ENCODE results near the gene CCL14.

Gene CCL14

DNA sequence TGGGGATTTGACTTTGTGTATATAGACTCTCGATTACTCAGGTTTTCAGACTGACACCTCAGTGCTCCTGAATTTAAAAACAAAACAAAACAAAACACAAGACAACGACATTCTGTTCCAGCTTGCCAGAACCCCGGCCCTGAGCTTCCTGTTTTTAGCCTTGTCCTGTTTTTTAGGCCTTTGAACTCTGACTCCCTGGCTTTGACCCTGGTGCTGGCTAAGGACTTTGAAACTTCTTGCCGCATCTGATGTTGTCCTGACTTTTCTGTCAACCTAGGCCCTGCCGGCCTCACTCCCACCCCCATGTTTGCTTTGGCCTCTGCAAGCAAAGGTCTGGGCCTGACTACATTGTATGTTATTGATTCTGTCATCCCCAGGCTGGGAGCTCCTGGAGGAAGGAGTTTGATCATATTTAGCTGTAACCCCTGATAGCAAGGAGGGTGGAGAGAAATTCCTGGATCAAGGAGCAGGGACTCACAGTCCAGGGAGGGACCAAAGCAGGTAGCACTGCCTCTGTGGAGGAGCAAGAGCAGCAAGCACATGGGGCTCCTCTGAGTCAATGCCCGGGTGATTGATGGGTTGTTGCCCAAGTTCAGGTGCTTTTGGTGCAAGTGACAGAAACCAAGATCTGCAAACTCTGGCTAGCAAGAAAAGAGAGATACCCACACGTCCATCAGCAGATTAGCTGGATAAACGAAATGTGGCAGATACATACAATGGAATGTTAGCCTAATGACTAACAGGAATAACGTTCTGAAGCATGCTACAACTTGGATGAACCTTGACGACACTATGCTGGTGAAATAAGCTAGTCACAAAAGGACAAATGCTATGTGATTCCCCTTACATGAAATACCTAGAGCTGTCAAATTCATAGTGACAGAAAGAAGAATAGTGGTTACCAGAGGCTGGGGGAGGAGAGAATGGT lies 12.9 kb downstream of the CCL14 start:
- H3K4me1 ChIP-seq (ENCODE audit: insufficient read depth, low read length), result no peaks in the 10 kb centered on the region

GRCh38 chr17:35972945-35973332 lies 13.6 kb downstream of the CCL14 start:
- Histone ChIP-seq H3K9ac (ENCODE audit: low read depth, low read length) (no peak overlapping the region), H3K4me1 (ENCODE audit: insufficient read depth, low read length) (no peaks in the 10 kb centered on the region), H3K9me3 (ENCODE audit: control insufficient read depth, insufficient read depth, low read length) (no peaks in the 10 kb centered on the region), H3K36me3 (ENCODE audit: insufficient read depth, low read length) (no peaks in the 10 kb centered on the region)

More for the DNA sequence above, 12.9 kb downstream of the CCL14 start:
- Histone ChIP-seq H3K36me3 (ENCODE audit: insufficient read depth, low read length) (no peaks in the 10 kb centered on the region), H3K9me3 (ENCODE audit: control insufficient read depth, insufficient read depth, low read length) (no peaks in the 10 kb centered on the region), H3K9ac (ENCODE audit: low read depth, low read length) (no peak overlapping the region)

- Histone ChIP-seq H3K9ac (ENCODE audit: low read depth, low read length) (no peak overlapping the region), H3K9me3 (ENCODE audit: control insufficient read depth, insufficient read depth, low read length) (no peaks in the 10 kb centered on the region), H3K36me3 (ENCODE audit: insufficient read depth, low read length) (no peaks in the 10 kb centered on the region), H3K4me1 (ENCODE audit: insufficient read depth, low read length) (no peaks in the 10 kb centered on the region)
Measured at GRCh38 chr17:35972535-35972934, 14.0 kb downstream of the CCL14 start.

DNA sequence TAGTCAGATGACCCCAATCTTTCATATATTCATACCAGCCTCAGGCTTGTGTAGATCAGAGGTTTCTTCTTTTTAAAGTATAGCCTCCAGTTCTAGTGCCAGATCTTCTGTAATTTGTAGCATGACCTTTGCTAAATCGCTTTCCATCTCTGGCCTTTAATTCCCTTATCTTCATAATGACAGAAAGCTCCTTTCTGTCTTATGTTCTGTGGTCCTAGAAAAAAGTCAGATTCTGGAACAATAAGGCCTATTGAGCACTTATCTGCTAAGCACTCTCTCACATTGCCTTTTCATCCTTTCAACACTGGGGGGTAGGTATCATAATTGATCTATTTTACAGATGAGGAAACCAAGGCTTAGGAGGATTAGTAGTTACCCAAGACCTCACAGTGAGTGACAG lies 14.5 kb downstream of the CCL14 start:
- Histone ChIP-seq H3K9ac (ENCODE audit: low read depth, low read length) (no peak overlapping the region), H3K9me3 (ENCODE audit: control insufficient read depth, insufficient read depth, low read length) (no peaks in the 10 kb centered on the region), H3K36me3 (ENCODE audit: insufficient read depth, low read length) (no peaks in the 10 kb centered on the region), H3K4me1 (ENCODE audit: insufficient read depth, low read length) (no peaks in the 10 kb centered on the region)

- no peak overlapping the region for H3K9ac ChIP-seq (ENCODE audit: low read depth, low read length)
- H3K4me1 ChIP-seq (ENCODE audit: insufficient read depth, low read length), result no peaks in the 10 kb centered on the region
Measured at GRCh38 chr17:35969558-35970380, 16.8 kb downstream of the CCL14 start.

DNA sequence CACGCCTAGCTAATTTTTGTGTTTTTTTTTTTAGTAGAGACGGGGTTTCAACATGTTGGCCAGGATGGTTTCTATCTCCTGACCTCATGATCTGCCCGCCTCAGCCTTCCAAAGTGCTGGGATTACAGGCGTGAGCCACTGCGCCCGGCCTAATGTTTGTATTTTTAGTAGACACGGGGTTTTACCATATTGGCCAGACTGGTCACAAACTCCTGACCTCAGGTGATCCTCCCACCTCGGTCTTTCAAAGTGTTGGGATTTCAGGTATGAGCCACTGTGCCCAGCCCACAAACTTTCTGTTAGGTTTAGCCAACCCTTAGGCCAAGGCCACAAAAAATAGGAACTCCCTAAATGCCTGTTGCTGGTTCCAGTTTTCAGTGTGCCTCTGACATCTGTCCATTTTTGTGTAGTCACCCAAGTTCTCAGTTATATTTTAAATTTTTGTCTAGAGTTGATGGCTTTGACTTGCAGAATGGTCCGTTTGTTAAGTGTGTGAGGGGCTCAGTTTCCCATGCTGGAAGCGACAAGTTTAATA lies 17.9 kb downstream of the CCL14 start:
- Histone ChIP-seq H3K9me3 (ENCODE audit: control insufficient read depth, insufficient read depth, low read length) (no peaks in the 10 kb centered on the region), H3K36me3 (ENCODE audit: insufficient read depth, low read length) (no peaks in the 10 kb centered on the region), H3K4me1 (ENCODE audit: insufficient read depth, low read length) (no peaks in the 10 kb centered on the region), H3K9ac (ENCODE audit: low read depth, low read length) (no peak overlapping the region)

More at GRCh38 chr17:35969558-35970380, 16.8 kb downstream of the CCL14 start:
- no peaks in the 10 kb centered on the region for H3K9me3 ChIP-seq (ENCODE audit: control insufficient read depth, insufficient read depth, low read length)
- H3K36me3 ChIP-seq (ENCODE audit: insufficient read depth, low read length), result no peaks in the 10 kb centered on the region

GRCh38 chr17:35965272-35965671 lies 21.3 kb downstream of the CCL14 start:
- Histone ChIP-seq H3K4me1 (ENCODE audit: insufficient read depth, low read length) (no peaks in the 10 kb centered on the region), H3K36me3 (ENCODE audit: insufficient read depth, low read length) (no peaks in the 10 kb centered on the region), H3K9ac (ENCODE audit: low read depth, low read length) (no peak overlapping the region), H3K9me3 (ENCODE audit: control insufficient read depth, insufficient read depth, low read length) (no peaks in the 10 kb centered on the region)

DNA sequence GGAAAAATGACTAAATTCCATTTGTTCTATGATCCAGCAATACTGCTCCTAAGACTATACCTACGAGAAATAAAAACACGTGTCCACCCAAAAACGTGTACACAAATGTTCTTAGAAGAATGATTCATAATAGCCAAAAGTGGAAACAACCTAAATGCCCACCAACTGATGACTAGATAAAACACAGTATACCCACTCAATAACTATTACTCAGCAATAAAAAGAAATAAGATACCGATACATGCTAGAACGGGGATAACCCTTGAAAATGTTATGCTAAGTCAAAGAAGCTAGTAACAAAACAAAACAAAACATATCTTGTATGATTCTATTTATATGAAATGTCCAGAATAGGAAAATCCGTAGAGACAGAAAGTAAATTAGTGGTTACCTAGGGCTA lies 22.9 kb downstream of the CCL14 start:
- H3K36me3 ChIP-seq (ENCODE audit: insufficient read depth, low read length), result no peaks in the 10 kb centered on the region
- H3K9me3 ChIP-seq (ENCODE audit: control insufficient read depth, insufficient read depth, low read length), result no peaks in the 10 kb centered on the region
- no peak overlapping the region for H3K9ac ChIP-seq (ENCODE audit: low read depth, low read length)

DNA sequence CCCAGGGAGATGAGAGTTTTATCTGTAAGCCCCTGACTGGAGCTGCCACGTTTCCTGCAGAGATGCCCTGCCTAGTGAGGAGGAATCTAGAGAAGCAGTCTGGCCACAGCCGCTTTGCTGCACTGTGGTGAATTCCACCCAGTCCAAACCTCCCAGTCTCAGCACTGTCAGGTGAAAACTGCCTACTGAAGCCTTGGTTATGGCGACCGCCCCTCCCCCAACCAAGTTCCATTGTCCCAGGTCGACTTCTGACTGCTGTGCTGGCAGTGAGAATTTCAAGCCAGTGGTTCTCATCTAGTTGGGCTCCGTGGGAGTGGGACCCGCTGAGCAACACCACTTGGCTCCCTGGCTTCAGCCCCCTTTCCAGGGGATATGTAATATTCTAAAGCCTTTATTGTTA lies 32.8 kb downstream of the CCL14 start:
- Histone ChIP-seq H3K4me1 (ENCODE audit: insufficient read depth, low read length) (no peaks in the 10 kb centered on the region; the same call in 1 of the 2 replicates), H3K36me3 (ENCODE audit: insufficient read depth, low read length) (no peaks in the 10 kb centered on the region), H3K9me3 (ENCODE audit: control insufficient read depth, insufficient read depth, low read length) (no peaks in the 10 kb centered on the region), H3K9ac (ENCODE audit: low read depth, low read length) (no peak overlapping the region)

More for the DNA sequence above, 22.9 kb downstream of the CCL14 start:
- H3K4me1 ChIP-seq (ENCODE audit: insufficient read depth, low read length), result no peaks in the 10 kb centered on the region

DNA sequence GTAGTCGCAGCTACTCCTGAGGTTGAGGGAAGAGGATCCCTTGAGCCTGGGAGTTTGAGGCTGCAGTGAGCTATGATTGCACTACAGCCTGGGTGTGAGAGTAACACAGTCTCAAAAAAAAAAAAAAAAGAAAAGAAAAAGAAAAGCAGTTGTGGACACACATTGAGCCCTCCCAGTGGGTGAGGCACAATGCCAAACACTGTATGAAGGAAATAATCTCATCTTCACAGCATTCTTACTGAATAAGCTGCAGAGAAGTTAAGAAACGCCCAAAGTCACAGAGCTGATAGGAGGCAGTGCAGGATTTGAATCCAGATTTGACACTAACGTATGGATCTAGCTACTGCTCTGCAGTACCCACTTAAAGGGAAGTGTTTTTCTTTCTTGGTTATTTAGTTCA lies 37.1 kb downstream of the CCL14 start:
- Histone ChIP-seq H3K36me3 (ENCODE audit: insufficient read depth, low read length) (no peaks in the 10 kb centered on the region), H3K4me1 (ENCODE audit: insufficient read depth, low read length) (no peaks in the 10 kb centered on the region; the same call in 1 of the 2 replicates), H3K9ac (ENCODE audit: low read depth, low read length) (no peak overlapping the region), H3K9me3 (ENCODE audit: control insufficient read depth, insufficient read depth, low read length) (no peaks in the 10 kb centered on the region)

GRCh38 chr17:35948092-35948491 lies 38.4 kb downstream of the CCL14 start:
- Histone ChIP-seq H3K9ac (ENCODE audit: low read depth, low read length) (no peak overlapping the region), H3K36me3 (ENCODE audit: insufficient read depth, low read length) (no peaks in the 10 kb centered on the region), H3K9me3 (ENCODE audit: control insufficient read depth, insufficient read depth, low read length) (no peaks in the 10 kb centered on the region), H3K4me1 (ENCODE audit: insufficient read depth, low read length) (no peaks in the 10 kb centered on the region)

DNA sequence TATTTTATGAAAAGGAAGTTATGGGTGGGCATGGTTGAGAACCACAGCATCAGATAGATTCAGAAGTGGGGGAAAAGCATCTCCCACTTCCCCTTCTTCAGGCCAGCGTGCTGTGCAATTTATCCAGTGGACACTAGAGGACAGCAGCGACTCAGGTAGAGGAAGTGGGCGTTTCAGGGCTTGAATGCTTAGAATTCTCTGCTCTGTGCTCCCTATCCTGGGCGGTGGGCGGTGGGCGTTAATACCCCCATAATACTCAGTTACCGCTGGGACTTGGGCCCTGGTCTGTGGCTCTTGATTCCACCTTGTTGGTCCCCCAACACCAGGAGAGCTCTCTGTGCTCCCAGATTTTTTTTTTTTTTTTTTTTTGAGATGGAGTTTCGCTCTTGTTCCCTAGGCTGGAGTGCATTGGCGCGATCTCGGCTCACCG lies 39.4 kb downstream of the CCL14 start:
- Histone ChIP-seq H3K9ac (ENCODE audit: low read depth, low read length) (no peak overlapping the region; the same call in 1 of the 2 replicates), H3K36me3 (ENCODE audit: insufficient read depth, low read length) (no peaks in the 10 kb centered on the region), H3K4me1 (ENCODE audit: insufficient read depth, low read length) (no peaks in the 10 kb centered on the region), H3K9me3 (ENCODE audit: control insufficient read depth, insufficient read depth, low read length) (no peaks in the 10 kb centered on the region)

GRCh38 chr17:35944151-35944550 lies 42.4 kb downstream of the CCL14 start:
- no peaks in the 10 kb centered on the region for H3K4me1 ChIP-seq (ENCODE audit: insufficient read depth, low read length)
- no peak overlapping the region for H3K9ac ChIP-seq (ENCODE audit: low read depth, low read length)
- no peaks in the 10 kb centered on the region for H3K36me3 ChIP-seq (ENCODE audit: insufficient read depth, low read length)
- H3K9me3 ChIP-seq (ENCODE audit: control insufficient read depth, insufficient read depth, low read length), result no peaks in the 10 kb centered on the region

DNA sequence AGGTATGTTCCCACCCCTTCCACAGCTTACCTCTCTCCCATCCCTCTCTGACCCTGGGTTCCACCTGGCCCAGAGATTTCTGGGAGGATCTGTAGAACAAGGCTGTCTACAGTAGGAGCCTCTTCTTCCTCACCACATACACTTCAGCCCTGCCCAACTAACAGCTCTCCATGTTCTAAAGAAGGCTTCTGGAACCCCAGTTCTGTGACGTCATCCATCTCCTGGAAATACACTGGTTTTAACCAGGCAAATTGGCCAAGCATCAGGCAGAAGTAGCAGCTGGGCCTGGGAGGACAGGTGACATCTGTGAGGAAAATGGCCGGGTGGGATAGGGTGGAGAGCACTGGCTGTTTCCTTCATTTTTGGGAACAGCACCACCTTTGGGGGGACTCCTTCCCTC lies 43.0 kb downstream of the CCL14 start, which contains the start of gene LYZL6:
LYZL6 (minus strand) TSS at position 177 of the 400 bp plus-strand sequence. CDS start 4,357 bp downstream, outside the sequence.
- H3K4me1 ChIP-seq (ENCODE audit: insufficient read depth, low read length), result no peaks in the 10 kb centered on the region
- H3K36me3 ChIP-seq (ENCODE audit: insufficient read depth, low read length), result no peaks in the 10 kb centered on the region
- no peak within 1 kb of the TSS for H3K9ac ChIP-seq (ENCODE audit: low read depth, low read length)
- H3K9me3 ChIP-seq (ENCODE audit: control insufficient read depth, insufficient read depth, low read length), result no peaks in the 10 kb centered on the region
